Measurements from ENCODE around the gene SPIRE2.

Gene SPIRE2

GRCh38 chr16:89798126-89798525 is 30.1 kb upstream of the SPIRE2 start:
- no peak for TF ChIP-seq CTCF (IDR thresholded peaks at IDR 0.05)

- no peak for TF ChIP-seq CTCF (IDR thresholded peaks at IDR 0.05)
These were observed 29.4 kb upstream of the SPIRE2 start for GRCh38 chr16:89798832-89799370.

- no peak for TF ChIP-seq CTCF (IDR thresholded peaks at IDR 0.05)
These were observed 26.5 kb upstream of the SPIRE2 start for GRCh38 chr16:89801800-89802199.

- no peak for TF ChIP-seq CTCF (IDR thresholded peaks at IDR 0.05)
These were observed 23.0 kb upstream of the SPIRE2 start for GRCh38 chr16:89805136-89805905.

GRCh38 chr16:89808475-89808874 is 19.8 kb upstream of the SPIRE2 start:
- no peak for TF ChIP-seq CTCF (IDR thresholded peaks at IDR 0.05)

- TF ChIP-seq CTCF (IDR thresholded peaks at IDR 0.05) = no peak
These were observed 17.0 kb upstream of the SPIRE2 start for GRCh38 chr16:89811321-89811720.

GRCh38 chr16:89815639-89816348 is 12.5 kb upstream of the SPIRE2 start:
- TF ChIP-seq CTCF (IDR thresholded peaks at IDR 0.05) = no peak

Data from LNCAP (cell line).